ENCODE results near the gene FTSJ3. TPM values are rescaled to one million over a fixed set of nuclear protein-coding genes. Genes with fewer than 3 reads are reported as not detected.

The FTSJ3 gene
- polyA plus RNA-seq, 2 of the 4 experiments (the other 2 are of a cell fraction), result 74.5 to 104 TPM

GRCh38 chr17:63780507-63780906 lies 47.0 kb downstream of the FTSJ3 start:
- H3K4me3 ChIP-seq, result no peak overlapping the region
- no peak for FAIRE-seq
- TF ChIP-seq MYC (IDR thresholded peaks at IDR 0.05; ENCODE audit: borderline replicate concordance, low read length) (no peak), E2F6 (IDR thresholded peaks at IDR 0.05; ENCODE audit: borderline replicate concordance, low read depth) (no peak), JUN (IDR thresholded peaks at IDR 0.05) (no peak), EHMT2 (IDR thresholded peaks at IDR 0.05; ENCODE audit: low read depth) (no peak)
- POLR2A ChIA-PET, result interaction anchor here (1.3 kb wide), 1 partner anchor 39 kb away, joined by 3 read pairs; the partner anchor contains the start of gene STRADA
- peaks cover 61% of the 10 kb centered on the region for H3K4me1 ChIP-seq
- H3K4me2 ChIP-seq, result peak overlapping the region; percentile 53
- H3K9me3 ChIP-seq, result no peaks in the 10 kb centered on the region
- 88% methylated on average over 1 of the region's 1 CpG for WGBS (ENCODE audit: missing lambda C conversion rate)
- peak in 1 of 2 experiments; percentile 13 for DNase-seq (ENCODE audit: low read depth in 1 of 2, low spot score in 1 of 2)
- peak overlapping the region in 1 of 2 experiments; percentile 25; a peak in 1 of 6 replicates for H3K27ac ChIP-seq
- CTCF ChIA-PET, result interaction anchor here (0.6 to 1.3 kb wide), 4 partner anchors 12 to 169 kb away, joined by 3 to 4 read pairs (median 3); no protein-coding TSS in a partner anchor
- ATAC-seq, result peak; percentile 43 to 51; a peak in 4 of 6 replicates

- TF ChIP-seq SREBF2 (IDR thresholded peaks at IDR 0.05) (no peak), CHD2 (IDR thresholded peaks at IDR 0.05; ENCODE audit: low read length, partially characterized antibody) (no peak), RAD21 (conservative IDR thresholded peaks at IDR 0.05 in 1 of 2, IDR thresholded peaks at IDR 0.05 in 1 of 2) (no peak), HEYL (CRISPR knock-in tag; IDR thresholded peaks at IDR 0.05) (no peak), CBX8 (IDR thresholded peaks at IDR 0.05) (no peak), FOXS1 (CRISPR knock-in tag; IDR thresholded peaks at IDR 0.05) (no peak), REST (IDR thresholded peaks at IDR 0.05) (no peak), ZSCAN20 (CRISPR knock-in tag; IDR thresholded peaks at IDR 0.05) (no peak), MAZ (IDR thresholded peaks at IDR 0.05; ENCODE audit: borderline replicate concordance, low read depth, low read length) (no peak), RCOR1 (IDR thresholded peaks at IDR 0.05; ENCODE audit: low read depth, low read length) (no peak), HDAC2 (IDR thresholded peaks at IDR 0.05) (no peak), CTCF (IDR thresholded peaks at IDR 0.05) (no peak), RNF2 (IDR thresholded peaks at IDR 0.05; ENCODE audit: borderline replicate concordance, low read depth) (no peak), POLR2A (IDR thresholded peaks at IDR 0.05; ENCODE audit: low read length) (no peak), EP300 (IDR thresholded peaks at IDR 0.05) (no peak), TFCP2L1 (CRISPR knock-in tag; IDR thresholded peaks at IDR 0.05) (no peak)
- Histone ChIP-seq H3K4me2 (peak overlapping the region; percentile 89), H3K4me3 (peak overlapping the region; percentile 71), H3K27ac (peak overlapping the region; percentile 98 to 99), H3K9me3 (no peaks in the 10 kb centered on the region), H3K4me1 (peaks cover 45% of the 10 kb centered on the region)
- CTCF ChIA-PET, result interaction anchor here (1.2 to 3.3 kb wide), 7 partner anchors 8 to 163 kb away, joined by 3 to 15 read pairs (median 6); no protein-coding TSS in a partner anchor
- ATAC-seq, result no peak
- FAIRE-seq, result no peak
- POLR2A ChIA-PET, result no interaction called here
- DNase-seq (ENCODE audit: low read depth in 1 of 2, low spot score in 1 of 2), result no peak
- WGBS (ENCODE audit: missing lambda C conversion rate), result 35% methylated on average over 8 of the region's 8 CpGs
Measured at GRCh38 chr17:63775420-63775819, 52.0 kb downstream of the FTSJ3 start.
